Mucosa of rectum (tissue), 2 donors: Measurements from ENCODE around the gene PIGL.

Experiments used
- H3K27ac ChIP-seq, 2 donors: one replicate each; pipeline ENCODE4 v1.7.0; 2013; ENCODE audit warnings: inconsistent platforms in 2 of 2, low read depth in 2 of 2, low read length in 2 of 2
- H3K27me3 ChIP-seq, 2 donors: one replicate each; pipeline ENCODE4 v1.7.0; 2013; ENCODE audit warnings: low read length in 2 of 2; ENCODE audit not compliant: control insufficient read depth in 2 of 2, insufficient read depth in 2 of 2
- H3K36me3 ChIP-seq, 2 donors: one replicate each; pipeline ENCODE4 v1.7.0; 2013; ENCODE audit warnings: low read length in 2 of 2; ENCODE audit not compliant: control insufficient read depth in 2 of 2, insufficient read depth in 2 of 2
- H3K4me1 ChIP-seq, 2 donors: one replicate each; pipeline ENCODE4 v1.7.0; 2013; ENCODE audit warnings: low read length in 2 of 2, mild to moderate bottlenecking in 1 of 2; ENCODE audit not compliant: control insufficient read depth in 2 of 2, insufficient read depth in 2 of 2
- H3K4me3 ChIP-seq, 2 donors: one replicate each; pipeline ENCODE4 v1.7.0; 2013; ENCODE audit warnings: low read length in 2 of 2
- H3K9ac ChIP-seq, 2 donors: one replicate each; pipeline ENCODE4 v1.7.0; 2013; ENCODE audit warnings: low read length in 2 of 2, low read depth in 1 of 2, mild to moderate bottlenecking in 1 of 2
- H3K9me3 ChIP-seq, 2 donors: one replicate each; pipeline ENCODE4 v1.7.0; 2013; ENCODE audit warnings: low read length in 2 of 2; ENCODE audit not compliant: control insufficient read depth in 2 of 2
- donor health status: healthy.
- donor health status: Normal muscosa, but diverticular disease.

The PIGL gene

GRCh38 chr17:16345565-16345964, 128.6 kb downstream of the PIGL start:
- Histone ChIP-seq H3K27me3 (no peaks in the 10 kb centered on the region), H3K9ac (no peak overlapping the region), H3K4me1 (no peaks in the 10 kb centered on the region), H3K36me3 (peaks cover 17 to 29% of the 10 kb centered on the region in 2 donors), H3K27ac (no peak overlapping the region), H3K9me3 (no peaks in the 10 kb centered on the region), H3K4me3 (no peak overlapping the region)

DNA sequence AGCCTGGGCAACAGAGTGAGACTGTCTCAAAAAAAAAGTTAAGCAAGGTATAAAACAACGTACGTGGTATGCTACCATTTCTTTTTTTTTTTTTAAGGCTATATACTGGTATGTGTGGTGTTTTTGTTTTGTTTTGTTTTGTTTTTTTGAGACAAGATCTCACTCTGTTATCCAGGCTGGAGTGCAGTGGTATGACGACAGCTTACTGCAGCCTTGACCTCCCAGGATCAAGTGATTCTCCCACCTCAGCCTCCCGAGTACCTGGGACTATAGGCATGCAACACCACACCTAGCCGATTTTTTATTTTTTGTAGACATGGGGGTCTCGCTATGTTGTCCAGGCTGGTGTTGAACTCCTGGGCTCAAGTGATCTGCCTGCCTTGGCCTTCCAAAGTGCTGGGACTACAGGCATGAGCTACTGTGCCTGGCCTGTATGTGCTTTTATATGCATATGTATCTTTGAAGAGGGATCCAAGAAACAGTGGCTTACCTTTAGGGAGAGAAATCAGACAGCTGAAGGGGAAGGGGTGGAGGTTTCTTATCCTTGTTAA, 129.8 kb downstream of the PIGL start:
- H3K9me3 ChIP-seq: no peaks in the 10 kb centered on the region
- no peak overlapping the region for H3K4me3 ChIP-seq
- no peak overlapping the region for H3K9ac ChIP-seq
- H3K27ac ChIP-seq: no peak overlapping the region
- no peaks in the 10 kb centered on the region for H3K27me3 ChIP-seq
- peaks cover 0 to 3% of the 10 kb centered on the region in 2 donors for H3K4me1 ChIP-seq
- H3K36me3 ChIP-seq: peaks cover 17 to 29% of the 10 kb centered on the region in 2 donors

GRCh38 chr17:16348586-16348985, 131.6 kb downstream of the PIGL start:
- peaks cover 2 to 9% of the 10 kb centered on the region in 2 donors for H3K4me1 ChIP-seq
- H3K36me3 ChIP-seq: peaks cover 10 to 19% of the 10 kb centered on the region in 2 donors
- no peak overlapping the region for H3K27ac ChIP-seq
- H3K9ac ChIP-seq: no peak overlapping the region
- H3K4me3 ChIP-seq: no peak overlapping the region
- no peaks in the 10 kb centered on the region for H3K9me3 ChIP-seq
- no peaks in the 10 kb centered on the region for H3K27me3 ChIP-seq

DNA sequence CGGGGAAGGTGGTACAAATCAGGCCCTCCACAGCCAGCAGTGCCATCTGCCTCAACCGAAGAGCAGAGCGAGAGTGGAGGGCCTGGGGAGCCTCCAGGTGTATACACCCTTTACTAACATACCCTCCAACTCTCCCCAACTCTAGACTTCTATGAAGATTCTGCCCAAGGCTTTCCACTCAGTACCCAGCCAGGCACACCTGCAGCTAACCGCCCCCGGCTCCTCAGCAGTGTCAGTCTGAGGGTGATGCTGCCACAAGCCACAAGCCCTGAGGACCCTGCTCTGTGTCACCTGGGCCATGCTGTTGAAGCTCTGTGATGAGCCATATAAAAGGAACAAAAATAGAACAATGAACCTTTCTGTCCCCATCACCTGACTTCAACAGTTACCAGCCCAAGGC, 132.4 kb downstream of the PIGL start:
- Histone ChIP-seq H3K4me3 (no peak overlapping the region), H3K36me3 (peaks cover 6 to 11% of the 10 kb centered on the region in 2 donors), H3K9ac (no peak overlapping the region), H3K27ac (no peak overlapping the region), H3K27me3 (no peaks in the 10 kb centered on the region), H3K4me1 (peaks cover 4 to 9% of the 10 kb centered on the region in 2 donors), H3K9me3 (no peaks in the 10 kb centered on the region)

- H3K27me3 ChIP-seq: no peaks in the 10 kb centered on the region
- peak overlapping the region; percentile 72 to 81 for H3K9ac ChIP-seq
- peaks cover 4 to 9% of the 10 kb centered on the region in 2 donors for H3K4me1 ChIP-seq
- no peaks in the 10 kb centered on the region for H3K9me3 ChIP-seq
- H3K4me3 ChIP-seq: peak overlapping the region; percentile 67 to 85
- H3K27ac ChIP-seq: no peak overlapping the region
- peaks cover 6 to 11% of the 10 kb centered on the region in 2 donors for H3K36me3 ChIP-seq
Measured at GRCh38 chr17:16351831-16352230, 134.8 kb downstream of the PIGL start.

- Histone ChIP-seq H3K9ac (peak overlapping the region; percentile 72 to 81), H3K4me3 (peak overlapping the region; percentile 67 to 85), H3K27ac (peak overlapping the region; percentile 67 to 68), H3K36me3 (peaks cover 6 to 11% of the 10 kb centered on the region in 2 donors), H3K4me1 (peaks cover 4 to 9% of the 10 kb centered on the region in 2 donors), H3K9me3 (no peaks in the 10 kb centered on the region), H3K27me3 (no peaks in the 10 kb centered on the region)
Measured at GRCh38 chr17:16352303-16352666, 135.3 kb downstream of the PIGL start.

GRCh38 chr17:16352667-16353316, 135.8 kb downstream of the PIGL start:
- Histone ChIP-seq H3K4me1 (peaks cover 4 to 9% of the 10 kb centered on the region in 2 donors), H3K9ac (peak overlapping the region; percentile 72 to 81), H3K27me3 (no peaks in the 10 kb centered on the region), H3K27ac (peak overlapping the region; percentile 67 to 68), H3K4me3 (peak overlapping the region; percentile 67 to 85), H3K9me3 (no peaks in the 10 kb centered on the region), H3K36me3 (peaks cover 6 to 11% of the 10 kb centered on the region in 2 donors)

DNA sequence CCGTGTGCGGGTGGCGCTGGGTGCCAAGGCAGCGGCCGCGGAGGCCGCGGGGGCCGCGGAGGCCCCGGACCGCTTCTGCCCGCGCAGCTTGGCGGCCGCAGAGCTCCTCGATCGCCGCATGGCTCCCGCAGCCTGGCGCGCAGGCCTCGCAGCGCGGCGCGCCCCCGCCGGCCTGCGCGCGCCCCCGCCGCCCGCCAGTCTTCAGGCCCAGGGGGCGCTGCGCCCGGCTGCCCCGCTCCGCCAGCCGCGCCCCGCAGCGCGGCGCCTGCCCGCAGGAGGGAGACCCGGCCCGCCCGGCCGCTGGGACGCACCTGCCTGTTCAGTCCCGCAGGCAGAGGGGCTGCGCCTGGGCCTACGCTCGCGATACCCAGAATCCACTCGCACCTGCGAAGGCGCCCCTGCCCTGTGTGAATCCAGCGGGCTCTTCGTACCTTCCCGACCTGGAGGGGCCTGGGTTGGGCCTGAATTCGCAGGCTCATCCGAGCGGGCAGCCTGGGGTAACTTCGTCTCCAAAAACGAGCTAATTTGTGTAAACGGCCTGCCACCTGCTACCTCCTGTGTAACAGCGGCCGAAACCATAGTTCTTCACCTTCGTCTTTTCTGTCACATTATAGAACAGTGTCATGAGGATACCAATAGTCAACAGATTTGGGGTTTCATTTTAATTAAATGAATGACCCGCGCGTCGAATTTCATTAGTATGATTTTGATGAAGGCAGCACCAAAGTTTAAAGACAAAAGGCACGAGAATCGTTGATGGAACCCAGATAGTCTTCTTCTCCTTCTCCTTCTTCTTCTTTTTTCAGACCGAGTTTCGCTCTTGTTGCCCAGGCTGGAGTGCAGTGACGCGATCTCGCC, 136.5 kb downstream of the PIGL start, which contains the start of gene CENPV:
Gene CENPV (minus strand): TSS at position 153 of the 858 bp plus-strand sequence. CDS start 33 bp downstream, at position 120.
- peak within 1 kb of the TSS; percentile 67 to 68 for H3K27ac ChIP-seq
- no peaks in the 10 kb centered on the region for H3K27me3 ChIP-seq
- H3K4me3 ChIP-seq: peak within 1 kb of the TSS; percentile 67 to 85
- peak within 1 kb of the TSS; percentile 72 to 81 for H3K9ac ChIP-seq
- H3K4me1 ChIP-seq: peaks cover 4 to 9% of the 10 kb centered on the region in 2 donors
- H3K36me3 ChIP-seq: peaks cover 2 to 10% of the 10 kb centered on the region in 2 donors
- no peaks in the 10 kb centered on the region for H3K9me3 ChIP-seq

DNA sequence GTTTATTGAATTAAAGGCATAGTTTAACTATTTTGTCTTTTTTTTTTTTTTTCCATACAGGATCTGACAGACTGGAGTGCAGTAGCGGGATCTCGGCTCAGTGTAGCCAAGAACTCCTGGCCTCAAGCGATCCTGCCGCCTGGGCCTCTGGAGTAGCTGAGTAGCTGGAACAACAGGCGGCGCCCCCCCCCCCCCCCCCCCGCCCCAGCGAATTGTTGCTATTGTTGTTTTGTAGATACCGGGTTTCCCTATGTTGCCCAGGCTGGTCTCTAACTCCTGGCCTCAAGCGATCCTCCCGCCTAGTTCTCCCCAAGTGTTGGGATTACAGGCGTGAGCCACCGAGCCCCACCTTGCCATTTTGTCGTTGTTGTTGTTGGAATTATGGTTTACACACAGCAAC, 137.6 kb downstream of the PIGL start:
- no peak overlapping the region for H3K9ac ChIP-seq
- no peaks in the 10 kb centered on the region for H3K27me3 ChIP-seq
- H3K9me3 ChIP-seq: no peaks in the 10 kb centered on the region
- H3K36me3 ChIP-seq: peaks cover 0 to under 1% of the 10 kb centered on the region in 2 donors
- H3K27ac ChIP-seq: no peak overlapping the region
- H3K4me1 ChIP-seq: peaks cover 4 to 9% of the 10 kb centered on the region in 2 donors
- H3K4me3 ChIP-seq: no peak overlapping the region

GRCh38 chr17:16358394-16358793, 141.4 kb downstream of the PIGL start:
- H3K27ac ChIP-seq: no peak overlapping the region
- no peaks in the 10 kb centered on the region for H3K9me3 ChIP-seq
- no peaks in the 10 kb centered on the region for H3K36me3 ChIP-seq
- peaks cover 0 to 4% of the 10 kb centered on the region in 2 donors for H3K4me1 ChIP-seq
- H3K9ac ChIP-seq: no peak overlapping the region
- H3K4me3 ChIP-seq: no peak overlapping the region
- no peaks in the 10 kb centered on the region for H3K27me3 ChIP-seq
